ENCODE results near the gene POLA1. TPM values are rescaled to one million over a fixed set of nuclear protein-coding genes. Genes with fewer than 3 reads are reported as not detected.

POLA1 gene
- total and polyA plus RNA-seq, 2 experiments from 2014 or later, result 4.9 to 19.0 TPM

GRCh38 chrX:24985120-24985519 is 291.4 kb downstream of the POLA1 start:
- H2AFZ ChIP-seq, result no peak overlapping the region
- H3K27me3 ChIP-seq, result no peaks in the 10 kb centered on the region
- H4K20me1 ChIP-seq (ENCODE audit: insufficient read depth, poor library complexity, severe bottlenecking), result no peaks in the 10 kb centered on the region
- no peaks in the 10 kb centered on the region for H3K4me1 ChIP-seq (ENCODE audit: insufficient read depth)
- no peak overlapping the region for H3K27ac ChIP-seq
- no peak for TF ChIP-seq CTCF (IDR thresholded peaks at IDR 0.05; ENCODE audit: poor library complexity)
- no peak for TF ChIP-seq EZH2 (IDR thresholded peaks at IDR 0.05; ENCODE audit: borderline replicate concordance)
- TF ChIP-seq EZH2phosphoT487 (IDR thresholded peaks at IDR 0.05; ENCODE audit: low read depth, severe bottlenecking, unreplicated experiment), result no peak
- no peaks in the 10 kb centered on the region for H3K36me3 ChIP-seq (replicated peaks; ENCODE audit: insufficient read depth, low read depth)
- H3K4me3 ChIP-seq, result no peak overlapping the region
- H3K79me2 ChIP-seq, result no peaks in the 10 kb centered on the region
- no peaks in the 10 kb centered on the region for H3K9me3 ChIP-seq (ENCODE audit: low read depth)
- H3K4me2 ChIP-seq, result no peak overlapping the region
- H3K9me2 ChIP-seq (replicated peaks; ENCODE audit: insufficient read depth), result no peaks in the 10 kb centered on the region
- DNase-seq (ENCODE audit: low spot score), result no peak
- WGBS (ENCODE audit: low lambda C conversion rate, missing lambda C conversion rate), result 97% methylated on average over 1 of the region's 1 CpG

- Histone ChIP-seq H3K27ac (no peak overlapping the region), H3K36me3 (replicated peaks; ENCODE audit: insufficient read depth, low read depth) (no peaks in the 10 kb centered on the region), H3K27me3 (no peaks in the 10 kb centered on the region), H3K4me1 (ENCODE audit: insufficient read depth) (no peaks in the 10 kb centered on the region), H2AFZ (no peak overlapping the region), H3K4me2 (no peak overlapping the region), H3K9me3 (ENCODE audit: low read depth) (no peaks in the 10 kb centered on the region), H3K4me3 (no peak overlapping the region), H3K79me2 (no peaks in the 10 kb centered on the region), H4K20me1 (ENCODE audit: insufficient read depth, poor library complexity, severe bottlenecking) (no peaks in the 10 kb centered on the region), H3K9me2 (replicated peaks; ENCODE audit: insufficient read depth) (no peaks in the 10 kb centered on the region)
- no peak for TF ChIP-seq CTCF (IDR thresholded peaks at IDR 0.05; ENCODE audit: poor library complexity)
- no peak for TF ChIP-seq EZH2 (IDR thresholded peaks at IDR 0.05; ENCODE audit: borderline replicate concordance)
- no peak for TF ChIP-seq EZH2phosphoT487 (IDR thresholded peaks at IDR 0.05; ENCODE audit: low read depth, severe bottlenecking, unreplicated experiment)
- WGBS (ENCODE audit: low lambda C conversion rate, missing lambda C conversion rate), result 94% methylated on average over 4 of the region's 4 CpGs
- no peak for DNase-seq (ENCODE audit: low spot score)
Observed at GRCh38 chrX:24987731-24988130, 294.0 kb downstream of the POLA1 start.

- H3K27ac ChIP-seq, result no peak overlapping the region
- no peaks in the 10 kb centered on the region for H4K20me1 ChIP-seq (ENCODE audit: insufficient read depth, poor library complexity, severe bottlenecking)
- H3K27me3 ChIP-seq, result no peaks in the 10 kb centered on the region
- no peaks in the 10 kb centered on the region for H3K79me2 ChIP-seq
- H3K36me3 ChIP-seq (replicated peaks; ENCODE audit: insufficient read depth, low read depth), result no peaks in the 10 kb centered on the region
- H3K4me3 ChIP-seq, result no peak overlapping the region
- H2AFZ ChIP-seq, result no peak overlapping the region
- no peaks in the 10 kb centered on the region for H3K4me1 ChIP-seq (ENCODE audit: insufficient read depth)
- 72% methylated on average over 4 of the region's 4 CpGs for WGBS (ENCODE audit: low lambda C conversion rate, missing lambda C conversion rate)
- no peak for DNase-seq (ENCODE audit: low spot score)
- no peaks in the 10 kb centered on the region for H3K9me2 ChIP-seq (replicated peaks; ENCODE audit: insufficient read depth)
- no peaks in the 10 kb centered on the region for H3K9me3 ChIP-seq (ENCODE audit: low read depth)
- no peak overlapping the region for H3K4me2 ChIP-seq
- no peak for TF ChIP-seq EZH2 (IDR thresholded peaks at IDR 0.05; ENCODE audit: borderline replicate concordance)
- no peak for TF ChIP-seq EZH2phosphoT487 (IDR thresholded peaks at IDR 0.05; ENCODE audit: low read depth, severe bottlenecking, unreplicated experiment)
- no peak for TF ChIP-seq CTCF (IDR thresholded peaks at IDR 0.05; ENCODE audit: poor library complexity)
Observed at GRCh38 chrX:24988314-24988713, 294.6 kb downstream of the POLA1 start.

- Histone ChIP-seq H3K36me3 (replicated peaks; ENCODE audit: insufficient read depth, low read depth) (no peaks in the 10 kb centered on the region), H3K4me1 (ENCODE audit: insufficient read depth) (no peaks in the 10 kb centered on the region), H3K27me3 (no peaks in the 10 kb centered on the region), H3K79me2 (no peaks in the 10 kb centered on the region), H3K9me3 (ENCODE audit: low read depth) (no peaks in the 10 kb centered on the region), H3K27ac (no peak overlapping the region), H2AFZ (no peak overlapping the region), H3K4me3 (no peak overlapping the region), H3K4me2 (no peak overlapping the region), H3K9me2 (replicated peaks; ENCODE audit: insufficient read depth) (no peaks in the 10 kb centered on the region), H4K20me1 (ENCODE audit: insufficient read depth, poor library complexity, severe bottlenecking) (no peaks in the 10 kb centered on the region)
- DNase-seq (ENCODE audit: low spot score), result no peak
- TF ChIP-seq CTCF (IDR thresholded peaks at IDR 0.05; ENCODE audit: poor library complexity), result no peak
- TF ChIP-seq EZH2phosphoT487 (IDR thresholded peaks at IDR 0.05; ENCODE audit: low read depth, severe bottlenecking, unreplicated experiment), result no peak
- no peak for TF ChIP-seq EZH2 (IDR thresholded peaks at IDR 0.05; ENCODE audit: borderline replicate concordance)
- WGBS (ENCODE audit: low lambda C conversion rate, missing lambda C conversion rate), result 63% methylated on average over 8 of the region's 8 CpGs
Observed at GRCh38 chrX:24990535-24990934, 296.8 kb downstream of the POLA1 start.

All from hepatocyte (in vitro differentiated cells).